ENCODE results near the gene PPARGC1A. TPM values are rescaled to one million over a fixed set of nuclear protein-coding genes. Genes with fewer than 3 reads are reported as not detected.

Gene PPARGC1A
- total and polyA plus RNA-seq, 7 experiments from 2014 or later: not detected

DNA sequence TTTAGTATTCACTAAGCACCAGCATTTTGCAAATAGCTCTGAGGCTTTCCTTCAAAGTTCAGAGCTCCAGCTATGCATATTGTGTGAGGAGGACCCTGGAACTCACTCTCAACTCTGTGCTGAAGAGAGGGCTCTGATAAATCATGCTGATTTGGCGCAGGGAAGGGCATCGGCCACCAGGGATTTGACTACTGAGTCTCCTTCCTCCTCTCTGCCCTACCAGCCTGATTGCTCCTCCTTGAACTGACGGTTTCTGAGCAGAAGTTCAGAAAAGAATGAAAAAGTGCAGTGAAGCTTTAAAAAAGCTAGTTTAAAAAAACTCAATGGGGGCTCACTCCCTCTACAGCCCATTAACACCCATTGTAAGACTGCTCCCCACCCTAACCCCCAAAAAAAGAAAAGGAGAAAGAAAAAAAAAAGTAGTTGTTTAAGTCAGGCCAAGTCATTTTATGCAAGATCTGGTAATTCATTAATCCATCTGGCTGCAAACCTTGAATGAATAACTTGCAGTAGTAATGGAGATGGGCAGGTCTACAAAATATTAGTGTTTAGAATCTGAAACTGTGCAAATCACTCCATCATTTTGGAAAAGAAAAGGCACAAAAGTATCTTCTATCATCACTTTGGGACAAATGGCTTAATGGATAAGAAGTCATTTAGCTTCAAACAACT is 13.3 kb downstream of the PPARGC1A start:
- no peak overlapping the region for H3K4me3 ChIP-seq (ENCODE audit: low read length)
- POLR2A ChIA-PET: no interaction called here

DNA sequence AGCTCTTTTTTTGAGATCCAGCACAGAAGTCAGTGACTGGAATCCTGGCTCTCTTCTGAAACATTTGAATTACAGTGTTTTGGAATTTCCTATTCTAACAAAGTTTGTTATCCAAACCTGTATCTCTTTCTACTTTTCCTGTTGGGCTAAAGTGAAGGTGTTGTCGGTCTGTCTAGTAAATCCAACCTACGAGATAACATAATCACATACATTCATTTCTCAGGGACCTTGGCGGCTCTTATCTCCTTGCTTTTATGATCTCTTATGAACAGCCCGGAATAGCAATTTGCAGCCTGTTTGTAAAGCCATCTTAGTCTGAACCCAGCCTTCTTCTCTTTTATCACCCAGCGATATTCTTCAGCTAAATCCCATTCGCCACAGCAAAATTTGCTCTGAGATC is 14.5 kb downstream of the PPARGC1A start:
- Histone ChIP-seq H3K27me3 (ENCODE audit: control insufficient read depth in 2 of 2, insufficient read depth in 2 of 2, low read length in 2 of 2) (no peaks in the 10 kb centered on the region), H3K9me3 (ENCODE audit: control insufficient read depth in 2 of 3, low read length in 3 of 3) (no peaks in the 10 kb centered on the region), H3K4me1 (ENCODE audit: control insufficient read depth in 2 of 2, insufficient read depth in 2 of 2, low read length in 2 of 2) (no peaks in the 10 kb centered on the region), H3K36me3 (ENCODE audit: control insufficient read depth in 2 of 3, insufficient read depth in 3 of 3, low read length in 3 of 3) (no peaks in the 10 kb centered on the region), H3K4me3 (ENCODE audit: low read length) (no peak overlapping the region), H3K27ac (ENCODE audit: low read depth, low read length) (no peak overlapping the region)
- peaks cover 0 to 5% (median 0%) of the 10 kb centered on the region in 11 donors for H3K9me3 Mint-ChIP-seq
- H3K4me3 Mint-ChIP-seq: no peak overlapping the region
- no peak overlapping the region for H3K27ac Mint-ChIP-seq
- H3K36me3 Mint-ChIP-seq: no peaks in the 10 kb centered on the region
- intact Hi-C loops (cut with micrococcal nuclease): no loop called here
- no peak for ATAC-seq
- peaks cover 0 to 12% (median 0%) of the 10 kb centered on the region in 5 donors for H3K27me3 Mint-ChIP-seq
- no peak for DNase-seq
- ChIA-PET POLR2A (no interaction called here), CTCF (interaction anchor here (0.6 kb wide), 1 partner anchor 201 kb away, joined by 3 read pairs; no protein-coding TSS in a partner anchor)
- H3K4me1 Mint-ChIP-seq: no peaks in the 10 kb centered on the region

More for the DNA sequence above, 13.3 kb downstream of the PPARGC1A start:
- ATAC-seq (no peak), DNase-seq (no peak)
- Mint-ChIP-seq H3K4me3 (no peak overlapping the region), H3K27me3 (peaks cover 0 to 9% (median 0%) of the 10 kb centered on the region in 5 donors), H3K4me1 (no peaks in the 10 kb centered on the region), H3K36me3 (no peaks in the 10 kb centered on the region), H3K9me3 (peaks cover 0 to 5% (median 0%) of the 10 kb centered on the region in 11 donors), H3K27ac (no peak overlapping the region)
- intact Hi-C loops (cut with micrococcal nuclease): no loop called here
- CTCF ChIA-PET: no interaction called here
- H3K9me3 ChIP-seq (ENCODE audit: control insufficient read depth in 2 of 3, low read length in 3 of 3): no peaks in the 10 kb centered on the region
- H3K36me3 ChIP-seq (ENCODE audit: control insufficient read depth in 2 of 3, insufficient read depth in 3 of 3, low read length in 3 of 3): no peaks in the 10 kb centered on the region
- no peak overlapping the region for H3K27ac ChIP-seq (ENCODE audit: low read depth, low read length)
- no peaks in the 10 kb centered on the region for H3K27me3 ChIP-seq (ENCODE audit: control insufficient read depth in 2 of 2, insufficient read depth in 2 of 2, low read length in 2 of 2)
- no peaks in the 10 kb centered on the region for H3K4me1 ChIP-seq (ENCODE audit: control insufficient read depth in 2 of 2, insufficient read depth in 2 of 2, low read length in 2 of 2)

DNA sequence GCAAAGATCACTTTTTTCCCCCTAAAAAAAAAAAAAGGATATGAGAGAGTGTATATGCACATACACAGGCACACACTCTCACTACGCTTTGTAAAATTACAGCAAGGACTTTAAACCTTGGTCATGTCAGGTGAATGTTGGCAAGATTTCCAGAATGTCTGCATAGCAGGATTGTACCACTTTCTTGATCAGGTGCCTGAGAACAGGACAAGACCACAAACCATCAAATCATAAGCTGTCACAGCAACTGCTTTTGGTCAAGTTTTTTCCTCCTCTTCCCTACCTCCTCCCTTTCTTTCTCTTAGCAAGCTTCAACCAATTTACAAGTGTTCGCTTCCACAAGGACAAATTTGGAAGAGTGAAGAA is 15.3 kb downstream of the PPARGC1A start:
- no peak overlapping the region for H3K27ac ChIP-seq (ENCODE audit: low read depth, low read length)
- Mint-ChIP-seq H3K4me1 (no peaks in the 10 kb centered on the region), H3K36me3 (no peaks in the 10 kb centered on the region), H3K27ac (no peak overlapping the region), H3K27me3 (peaks cover 0 to 10% (median 0%) of the 10 kb centered on the region in 5 donors), H3K4me3 (no peak overlapping the region), H3K9me3 (peaks cover 0 to 2% (median 0%) of the 10 kb centered on the region in 11 donors)
- DNase-seq (no peak), ATAC-seq (no peak)
- CTCF ChIA-PET: no interaction called here
- H3K36me3 ChIP-seq (ENCODE audit: control insufficient read depth in 2 of 3, insufficient read depth in 3 of 3, low read length in 3 of 3): no peaks in the 10 kb centered on the region
- POLR2A ChIA-PET: no interaction called here
- H3K9me3 ChIP-seq (ENCODE audit: control insufficient read depth in 2 of 3, low read length in 3 of 3): no peaks in the 10 kb centered on the region
- intact Hi-C loops (cut with micrococcal nuclease): no loop called here
- no peaks in the 10 kb centered on the region for H3K4me1 ChIP-seq (ENCODE audit: control insufficient read depth in 2 of 2, insufficient read depth in 2 of 2, low read length in 2 of 2)
- no peak overlapping the region for H3K4me3 ChIP-seq (ENCODE audit: low read length)
- no peaks in the 10 kb centered on the region for H3K27me3 ChIP-seq (ENCODE audit: control insufficient read depth in 2 of 2, insufficient read depth in 2 of 2, low read length in 2 of 2)

DNA sequence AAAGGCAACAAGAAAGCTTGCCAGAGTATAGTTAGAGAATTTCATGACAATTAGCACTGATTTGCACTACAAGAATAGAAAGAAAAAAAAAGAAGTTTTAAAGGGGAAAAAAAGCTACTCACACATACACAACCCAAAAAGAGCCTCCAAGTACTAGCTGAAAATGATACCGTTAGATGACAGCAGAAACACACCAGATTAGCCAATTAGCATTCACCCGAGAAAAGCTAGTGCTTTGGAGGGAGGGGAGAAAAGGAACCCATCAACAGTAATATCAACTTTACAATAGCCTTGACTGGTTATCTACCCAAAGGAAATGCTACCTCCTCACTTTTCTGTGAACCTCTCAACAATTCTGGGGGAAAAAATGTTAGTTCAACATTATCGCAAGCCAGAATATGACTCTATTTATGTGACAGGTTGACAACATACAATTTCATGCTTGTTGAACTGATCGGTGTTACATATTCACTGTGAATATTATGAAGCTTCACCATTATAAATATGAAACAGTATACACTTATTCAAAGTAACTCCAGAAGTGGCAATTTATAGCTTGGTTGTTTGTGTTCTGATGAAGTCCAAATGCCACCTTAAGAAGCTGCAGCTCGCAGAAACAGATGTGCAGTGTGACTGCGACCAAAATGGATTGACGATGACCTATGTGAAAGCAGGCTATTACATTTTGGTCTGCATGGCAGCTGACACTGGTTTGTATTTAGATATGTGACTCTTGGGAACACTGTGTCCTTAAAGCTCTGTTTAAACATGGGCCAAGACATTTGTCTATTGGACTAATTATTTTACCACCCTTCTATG is 15.9 kb downstream of the PPARGC1A start:
- Mint-ChIP-seq H3K27ac (no peak overlapping the region), H3K36me3 (no peaks in the 10 kb centered on the region), H3K4me3 (no peak overlapping the region), H3K9me3 (peaks cover 0 to 2% (median 0%) of the 10 kb centered on the region in 11 donors), H3K4me1 (no peaks in the 10 kb centered on the region), H3K27me3 (peaks cover 0 to 10% (median 0%) of the 10 kb centered on the region in 5 donors)
- no peak overlapping the region for H3K27ac ChIP-seq (ENCODE audit: low read depth, low read length)
- CTCF ChIA-PET: no interaction called here
- no peaks in the 10 kb centered on the region for H3K36me3 ChIP-seq (ENCODE audit: control insufficient read depth in 2 of 3, insufficient read depth in 3 of 3, low read length in 3 of 3)
- H3K4me1 ChIP-seq (ENCODE audit: control insufficient read depth in 2 of 2, insufficient read depth in 2 of 2, low read length in 2 of 2): no peaks in the 10 kb centered on the region
- H3K9me3 ChIP-seq (ENCODE audit: control insufficient read depth in 2 of 3, low read length in 3 of 3): no peaks in the 10 kb centered on the region
- ATAC-seq (no peak), DNase-seq (no peak)
- no peak overlapping the region for H3K4me3 ChIP-seq (ENCODE audit: low read length)
- intact Hi-C loops (cut with micrococcal nuclease): no loop called here
- no peaks in the 10 kb centered on the region for H3K27me3 ChIP-seq (ENCODE audit: control insufficient read depth in 2 of 2, insufficient read depth in 2 of 2, low read length in 2 of 2)
- POLR2A ChIA-PET: no interaction called here

DNA sequence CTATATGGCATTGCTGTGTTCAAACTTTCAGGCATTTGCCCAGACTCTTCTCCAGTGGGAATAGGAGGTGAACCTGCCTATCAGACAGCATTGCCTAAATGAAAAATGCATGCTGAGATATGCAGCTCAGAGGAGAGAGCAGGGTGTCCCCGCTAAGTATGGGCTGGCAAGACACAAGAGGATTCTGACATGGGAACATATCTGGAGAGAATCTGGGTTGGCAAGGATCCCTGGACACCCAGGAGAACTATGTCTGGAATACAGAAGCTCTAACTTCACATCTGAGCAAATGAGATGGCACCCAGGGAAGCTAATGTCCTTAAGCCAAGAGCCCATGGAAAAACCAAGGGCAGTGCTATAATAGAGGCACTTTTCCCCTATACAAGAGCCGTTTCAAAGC is 18.4 kb downstream of the PPARGC1A start:
- Histone ChIP-seq H3K27ac (ENCODE audit: low read depth, low read length) (no peak overlapping the region), H3K4me1 (ENCODE audit: control insufficient read depth in 2 of 2, insufficient read depth in 2 of 2, low read length in 2 of 2) (no peaks in the 10 kb centered on the region), H3K4me3 (ENCODE audit: low read length) (no peak overlapping the region), H3K27me3 (ENCODE audit: control insufficient read depth in 2 of 2, insufficient read depth in 2 of 2, low read length in 2 of 2) (no peaks in the 10 kb centered on the region), H3K36me3 (ENCODE audit: control insufficient read depth in 2 of 3, insufficient read depth in 3 of 3, low read length in 3 of 3) (no peaks in the 10 kb centered on the region), H3K9me3 (ENCODE audit: control insufficient read depth in 2 of 3, low read length in 3 of 3) (no peaks in the 10 kb centered on the region)
- ATAC-seq: no peak
- DNase-seq: no peak
- CTCF ChIA-PET: no interaction called here
- H3K36me3 Mint-ChIP-seq: no peaks in the 10 kb centered on the region
- intact Hi-C loops (cut with micrococcal nuclease): no loop called here
- no peak overlapping the region for H3K27ac Mint-ChIP-seq
- POLR2A ChIA-PET: no interaction called here
- no peak overlapping the region for H3K4me3 Mint-ChIP-seq
- H3K4me1 Mint-ChIP-seq: no peaks in the 10 kb centered on the region
- peaks cover 0 to 10% (median 0%) of the 10 kb centered on the region in 5 donors for H3K27me3 Mint-ChIP-seq
- H3K9me3 Mint-ChIP-seq: peaks cover 0 to 8% (median 0%) of the 10 kb centered on the region in 11 donors

DNA sequence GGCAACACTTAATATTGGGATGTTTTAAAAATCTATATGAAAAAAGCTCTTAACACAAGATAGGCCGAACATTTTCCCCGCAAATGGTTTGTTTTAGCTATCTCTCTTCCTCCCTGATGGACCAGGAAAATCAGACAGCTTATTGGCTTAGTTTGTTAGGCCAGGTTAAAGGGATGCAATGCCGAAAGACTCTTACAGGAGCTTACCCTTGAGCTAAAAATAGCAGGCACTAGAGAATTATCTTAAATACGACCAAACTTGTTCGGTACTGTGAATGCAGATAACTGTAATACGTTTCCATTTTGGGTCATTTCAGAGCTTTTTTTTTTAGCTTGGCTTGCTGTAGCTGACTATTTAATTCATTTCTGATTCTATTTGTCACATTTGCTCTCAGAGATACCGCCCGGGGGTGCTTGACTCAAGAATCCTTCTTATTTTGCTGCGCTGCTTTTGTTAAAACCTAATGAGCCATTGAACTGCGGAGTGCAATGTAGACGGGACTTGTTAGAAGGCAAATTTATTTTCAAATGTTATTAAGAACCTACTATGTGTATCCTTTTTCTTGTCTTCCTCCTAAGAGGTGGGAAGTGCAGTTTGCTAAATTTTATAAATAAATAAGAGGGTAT is 23.3 kb downstream of the PPARGC1A start:
- no peak overlapping the region for H3K4me3 Mint-ChIP-seq
- ATAC-seq: no peak
- CTCF ChIA-PET: no interaction called here
- POLR2A ChIA-PET: no interaction called here
- H3K4me1 Mint-ChIP-seq: no peaks in the 10 kb centered on the region
- peaks cover 0 to 8% (median 0%) of the 10 kb centered on the region in 11 donors for H3K9me3 Mint-ChIP-seq
- Histone ChIP-seq H3K4me1 (ENCODE audit: control insufficient read depth in 2 of 2, insufficient read depth in 2 of 2, low read length in 2 of 2) (no peaks in the 10 kb centered on the region), H3K27ac (ENCODE audit: low read depth, low read length) (no peak overlapping the region), H3K9me3 (ENCODE audit: control insufficient read depth in 2 of 3, low read length in 3 of 3) (no peaks in the 10 kb centered on the region), H3K27me3 (ENCODE audit: control insufficient read depth in 2 of 2, insufficient read depth in 2 of 2, low read length in 2 of 2) (no peaks in the 10 kb centered on the region), H3K4me3 (ENCODE audit: low read length) (no peak overlapping the region), H3K36me3 (ENCODE audit: control insufficient read depth in 2 of 3, insufficient read depth in 3 of 3, low read length in 3 of 3) (no peaks in the 10 kb centered on the region)
- peaks cover 0 to 6% (median 0%) of the 10 kb centered on the region in 5 donors for H3K27me3 Mint-ChIP-seq
- intact Hi-C loops (cut with micrococcal nuclease): no loop called here
- no peak for DNase-seq
- no peak overlapping the region for H3K27ac Mint-ChIP-seq
- no peaks in the 10 kb centered on the region for H3K36me3 Mint-ChIP-seq
